Transverse colon (tissue), 4 donors: ENCODE measurements around the gene ABCA7. TPM values are rescaled to one million over a fixed set of nuclear protein-coding genes. Genes with fewer than 3 reads are reported as not detected.

Experiments
- DNase-seq: peaks from one replicate; pipeline ENCODE4 v3.0.0-alpha.2; 2019
- H3K27ac ChIP-seq, 4 donors: fragments of 200-600 bp; sonication (generic); 2 replicates each; pipeline ENCODE4 v1.5.1; 2016 to 2018; ENCODE audit warnings: inconsistent platforms in 4 of 4
- H3K27me3 ChIP-seq: fragments of 200-600 bp; sonication (generic); 2 replicates; pipeline ENCODE4 v1.5.1; 2017; ENCODE audit warnings: inconsistent platforms
- H3K36me3 ChIP-seq, 4 donors: fragments of 200-600 bp; sonication (generic); 2 replicates each; pipeline ENCODE4 v1.5.1; 2017 to 2019; ENCODE audit warnings: inconsistent platforms in 4 of 4
- H3K4me1 ChIP-seq, 4 donors: fragments of 200-600 bp; sonication (generic); 2 replicates each; pipeline ENCODE4 v1.5.1; 2017 to 2020; ENCODE audit warnings: inconsistent platforms in 4 of 4
- H3K4me3 ChIP-seq, 4 donors: fragments of 200-600 bp; sonication (generic); 1 replicate in 1 of 4; 2 replicates in 3 of 4; pipeline versions ENCODE4 v1.5.1 to v1.6.1; 2017 to 2019; ENCODE audit warnings: inconsistent platforms in 4 of 4
- H3K9me3 ChIP-seq, 2 donors: fragments of 200-600 bp; sonication (generic); 2 replicates each; pipeline ENCODE4 v1.5.1; 2017 to 2019; ENCODE audit warnings: inconsistent platforms in 2 of 2
- EP300 ChIP-seq: sonication (generic); formaldehyde crosslinking; IDR thresholded peaks from one replicate; pipeline ENCODE4 v1.6.1; 2017; ENCODE audit warnings: antibody characterized with exemption, low read depth
- POLR2A ChIP-seq: fragments of 450-650 bp; IDR thresholded peaks from one replicate; pipeline ENCODE4 v1.6.1; 2016; ENCODE audit warnings: antibody characterized with exemption, mild to moderate bottlenecking, moderate library complexity
- POLR2AphosphoS5 ChIP-seq, 3 donors: sonication (generic); formaldehyde crosslinking; IDR thresholded peaks; one replicate each; pipeline ENCODE4 v1.6.1; 2016; ENCODE audit warnings: antibody characterized with exemption in 3 of 3
- WGBS, 2 donors: methylation state at CpG; one replicate each; pipeline ENCODE4 v1.1.5; 2018; ENCODE audit warnings: low coverage in 1 of 2; 5-methylcytosine and 5-hydroxymethylcytosine counted together
- in situ Hi-C, 4 donors: fragments of 200-750 bp; cut with MboI; loops; one replicate each; pipeline versions ENCODE4 v1.15.0 to v1.15.1; 2017; ENCODE audit warnings: low sequenced_read_pairs in 3 of 4, low pct_ligation_motif_present in 1 of 4, low pct_unique_long_range_greater_than_20kb in 1 of 4
- intact Hi-C: fragments of 100-400 bp; cut with DNase I; formaldehyde crosslinking; loops from one replicate; pipeline ENCODE4 v1.15.1; 2023; ENCODE audit warnings: low total_unique reads
- total RNA-seq, 4 donors: library from RNA; depleted of rRNA; stranded (reverse); fragments of >200 nt; gene quantifications; one replicate each; pipeline ENCODE4 v1.1.0, GENCODE V29; 2016
- TF ChIP-seq, protein P1 (sequence below), 5 experiments: fragments of 200-600 bp in 3 of 5; fragments of 450-650 bp in 2 of 5; sonication (generic) in 3 of 5; IDR thresholded peaks; 1 replicate in 2 of 5; 2 replicates in 3 of 5; pipeline ENCODE4 v1.5.1; 2016 to 2017; ENCODE audit warnings: antibody characterized with exemption in 5 of 5, inconsistent platforms in 3 of 5, mild to moderate bottlenecking in 2 of 5, moderate library complexity in 1 of 5

Gene ABCA7
- total RNA-seq, 4 donors from 2014 or later = 47.1 to 128 (median 82.0) TPM

GRCh38 chr19:1037621-1038064, 2.3 kb upstream of the ABCA7 start:
- peaks cover 0 to 8% (median 4%) of the 10 kb centered on the region in 4 donors for H3K36me3 ChIP-seq
- H3K27me3 ChIP-seq = no peaks in the 10 kb centered on the region
- 66% methylated on average over 22 of the region's 22 CpGs; no CpG with 5 or more reads in 1 of the 2 donors for WGBS, 2 donors
- peak overlapping the region; percentile 18 to 79 (median 56) for H3K27ac ChIP-seq
- no peaks in the 10 kb centered on the region for H3K9me3 ChIP-seq
- peak; percentile 13 for DNase-seq
- intact Hi-C loops = no loop called here
- in situ Hi-C loops = no loop called here
- TF ChIP-seq, protein P1, sequence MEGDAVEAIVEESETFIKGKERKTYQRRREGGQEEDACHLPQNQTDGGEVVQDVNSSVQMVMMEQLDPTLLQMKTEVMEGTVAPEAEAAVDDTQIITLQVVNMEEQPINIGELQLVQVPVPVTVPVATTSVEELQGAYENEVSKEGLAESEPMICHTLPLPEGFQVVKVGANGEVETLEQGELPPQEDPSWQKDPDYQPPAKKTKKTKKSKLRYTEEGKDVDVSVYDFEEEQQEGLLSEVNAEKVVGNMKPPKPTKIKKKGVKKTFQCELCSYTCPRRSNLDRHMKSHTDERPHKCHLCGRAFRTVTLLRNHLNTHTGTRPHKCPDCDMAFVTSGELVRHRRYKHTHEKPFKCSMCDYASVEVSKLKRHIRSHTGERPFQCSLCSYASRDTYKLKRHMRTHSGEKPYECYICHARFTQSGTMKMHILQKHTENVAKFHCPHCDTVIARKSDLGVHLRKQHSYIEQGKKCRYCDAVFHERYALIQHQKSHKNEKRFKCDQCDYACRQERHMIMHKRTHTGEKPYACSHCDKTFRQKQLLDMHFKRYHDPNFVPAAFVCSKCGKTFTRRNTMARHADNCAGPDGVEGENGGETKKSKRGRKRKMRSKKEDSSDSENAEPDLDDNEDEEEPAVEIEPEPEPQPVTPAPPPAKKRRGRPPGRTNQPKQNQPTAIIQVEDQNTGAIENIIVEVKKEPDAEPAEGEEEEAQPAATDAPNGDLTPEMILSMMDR (IDR thresholded peaks at IDR 0.05) = no peak
- TF ChIP-seq EP300 = no peak
- no peak for TF ChIP-seq POLR2AphosphoS5 (IDR thresholded peaks at IDR 0.05)
- no peak for TF ChIP-seq POLR2A
- H3K4me1 ChIP-seq = peaks cover 26 to 47% (median 29%) of the 10 kb centered on the region in 4 donors
- H3K4me3 ChIP-seq = no peak overlapping the region

DNA sequence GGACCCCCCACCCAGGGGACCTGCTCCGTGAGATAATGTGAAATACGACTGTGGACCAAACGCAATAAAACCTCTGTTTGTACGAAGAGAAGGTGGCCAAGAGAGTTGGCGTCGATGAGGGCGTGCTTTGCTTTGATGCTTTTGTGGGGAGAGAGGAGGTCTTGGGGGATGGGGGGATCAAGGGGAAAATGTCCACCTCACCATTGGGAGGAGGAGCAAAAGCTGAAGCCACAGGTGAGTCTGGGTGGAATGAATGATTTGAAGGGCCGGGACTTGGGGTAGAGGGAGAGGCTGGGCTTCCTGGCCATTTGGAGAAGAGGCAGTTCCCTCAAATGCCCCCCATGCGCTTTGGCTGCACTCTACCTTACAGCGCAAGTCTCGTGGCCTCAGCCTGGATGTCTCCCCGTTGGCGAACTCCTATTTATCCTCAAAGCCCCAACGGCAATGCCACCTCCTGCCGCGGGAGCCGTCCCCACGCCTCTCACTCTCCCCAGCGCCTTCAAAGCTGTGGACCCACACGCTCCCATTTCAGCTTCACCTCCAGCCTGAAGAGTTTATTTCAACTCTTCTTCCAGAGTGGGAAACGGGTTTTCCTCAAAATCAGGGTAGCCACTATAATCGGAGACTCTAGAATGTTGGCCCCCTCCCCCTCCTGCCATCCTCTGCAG, 795 bp upstream of the ABCA7 start:
- Histone ChIP-seq H3K27ac (peak overlapping the region; percentile 72 to 81 (median 78)), H3K27me3 (no peaks in the 10 kb centered on the region), H3K4me1 (peaks cover 29 to 55% (median 34%) of the 10 kb centered on the region in 4 donors), H3K4me3 (peak overlapping the region in 2 of 4 donors; percentile 52 to 55), H3K9me3 (no peaks in the 10 kb centered on the region), H3K36me3 (peaks cover 0 to 8% (median 4%) of the 10 kb centered on the region in 4 donors)
- 61 to 81% methylated on average over 5 to 22 of the region's 22 CpGs for WGBS, 2 donors
- DNase-seq = no peak
- intact Hi-C loops = no loop called here
- TF ChIP-seq POLR2AphosphoS5 (IDR thresholded peaks at IDR 0.05) = no peak
- TF ChIP-seq POLR2A = no peak
- no peak for TF ChIP-seq EP300
- TF ChIP-seq, protein P1 (IDR thresholded peaks at IDR 0.05) = no peak
- in situ Hi-C loops = no loop called here

DNA sequence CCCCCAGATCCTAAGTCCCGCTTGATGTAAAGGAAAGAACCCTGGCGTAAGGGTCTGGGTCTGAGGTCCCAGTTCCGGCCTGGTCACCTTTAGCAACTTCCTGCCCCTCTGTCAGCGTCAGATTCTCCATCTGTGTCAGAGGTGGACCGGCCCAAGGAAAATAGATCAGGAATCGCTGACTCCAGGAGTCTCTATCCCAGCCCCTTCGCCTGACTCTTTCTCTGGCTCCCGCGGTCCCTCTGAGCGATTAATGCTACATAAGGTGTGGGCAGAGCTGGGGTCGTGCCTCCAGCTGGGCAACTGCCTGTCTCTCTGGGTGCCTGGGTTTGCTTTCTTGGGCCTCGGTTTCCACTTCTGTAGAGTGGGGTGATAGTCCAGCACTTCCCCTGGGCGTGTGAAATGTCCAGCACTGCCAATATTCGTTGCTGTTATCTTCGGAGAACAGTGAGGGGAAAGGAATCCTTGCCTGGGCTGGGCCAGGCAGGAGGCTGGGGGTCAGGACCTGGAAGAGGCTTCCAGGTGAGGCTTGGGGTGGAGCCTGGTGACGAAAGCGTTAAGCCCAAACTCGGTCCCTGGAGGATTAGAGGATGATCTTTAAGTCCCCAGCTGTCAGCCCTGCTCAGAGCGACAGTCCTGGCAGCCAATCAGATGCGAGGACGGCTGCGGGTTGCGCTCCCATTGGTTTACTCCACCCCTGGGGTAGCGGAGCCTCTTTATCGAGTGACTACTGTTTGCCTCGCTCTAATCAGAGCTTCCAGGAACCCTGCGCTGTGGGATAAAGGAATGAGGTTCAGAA, 767 bp downstream of the ABCA7 start:
- in situ Hi-C loops = no loop called here

More for the DNA sequence above, 767 bp downstream of the ABCA7 start:
- Histone ChIP-seq H3K36me3 (peaks cover 0 to 8% (median 2%) of the 10 kb centered on the region in 4 donors), H3K27me3 (no peaks in the 10 kb centered on the region), H3K27ac (peak overlapping the region; percentile 72 to 81 (median 78)), H3K9me3 (no peaks in the 10 kb centered on the region), H3K4me3 (peak overlapping the region; percentile 23 to 55 (median 42)), H3K4me1 (peaks cover 29 to 55% (median 34%) of the 10 kb centered on the region in 4 donors)
- DNase-seq = peak; percentile 94
- intact Hi-C loops = no loop called here
- 1% methylated on average over 27 of the region's 27 CpGs; no CpG with 5 or more reads in 1 of the 2 donors for WGBS, 2 donors
- no peak for TF ChIP-seq POLR2A
- no peak for TF ChIP-seq EP300
- TF ChIP-seq POLR2AphosphoS5 (IDR thresholded peaks at IDR 0.05) = no peak
- TF ChIP-seq, protein P1 (IDR thresholded peaks at IDR 0.05) = no peak
